ENCODE results near the gene NASP.

- TF ChIP-seq EGR1 (IDR thresholded peaks at IDR 0.05) (no peak), ZBTB7A (IDR thresholded peaks at IDR 0.05; ENCODE audit: low read depth) (no peak), RAD21 (IDR thresholded peaks at IDR 0.05; ENCODE audit: low read depth) (no peak), NFIC (IDR thresholded peaks at IDR 0.05) (no peak), EP300 (IDR thresholded peaks at IDR 0.05; ENCODE audit: borderline replicate concordance) (no peak), CREB1 (IDR thresholded peaks at IDR 0.05; ENCODE audit: low read depth) (no peak), REST (IDR thresholded peaks at IDR 0.05; ENCODE audit: low read depth) (no peak)
Observed at GRCh38 chr1:45659222-45659621, 75.4 kb downstream of the NASP start.

Measured in Ishikawa (cell line).